ENCODE measurements around the gene RBBP5. TPM values are rescaled to one million over a fixed set of nuclear protein-coding genes. Genes with fewer than 3 reads are reported as not detected.
A peak's percentile ranks its signal among the peaks of the same experiment; 100 is the strongest.

Gene RBBP5
- total and polyA plus RNA-seq, 2 of the 4 experiments (the other 2 are of a cell fraction), result 7.3 to 37.5 TPM

DNA sequence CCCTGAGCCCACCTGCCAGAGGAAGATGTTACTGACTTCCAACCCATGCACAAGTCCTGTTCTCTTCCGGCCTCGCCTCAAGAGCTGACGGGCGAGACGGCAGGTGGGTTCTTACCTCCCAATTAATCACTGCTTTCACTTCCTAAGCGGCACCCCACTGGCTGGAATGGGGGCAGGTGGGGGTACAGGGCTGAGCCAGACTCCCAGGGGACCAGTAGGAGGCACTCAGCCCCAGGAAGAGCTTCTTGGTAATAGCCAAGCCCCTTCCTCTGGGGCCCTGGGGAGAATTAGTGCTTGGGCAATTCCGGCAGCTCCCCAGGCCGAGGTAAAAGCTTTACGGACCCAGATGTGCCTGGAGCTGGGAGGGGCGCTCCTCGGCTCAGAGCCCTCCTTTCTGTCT is 69.1 kb downstream of the RBBP5 start:
- Histone ChIP-seq H3K9me1 (ENCODE audit: insufficient read depth, low read length) (no peaks in the 10 kb centered on the region), H2AK5ac (ENCODE audit: low read depth, low read length) (no peak overlapping the region), H2BK5ac (ENCODE audit: low read depth, low read length, poor library complexity, severe bottlenecking) (no peak overlapping the region), H2BK15ac (ENCODE audit: low read depth, low read length) (no peak overlapping the region), H2AFZ (replicated peaks; ENCODE audit: low read length, poor library complexity) (no peak overlapping the region), H3K14ac (replicated peaks; ENCODE audit: low read depth, low read length) (no peak overlapping the region), H3K4me3 (ENCODE audit: insufficient read depth, low read depth, low read length) (no peak overlapping the region), H2BK120ac (ENCODE audit: low read depth, low read length) (no peak overlapping the region), H3K27me3 (ENCODE audit: control insufficient read depth, insufficient read depth, low read length) (peaks cover 59% of the 10 kb centered on the region), H3K9me3 (ENCODE audit: control insufficient read depth, insufficient read depth, low read length) (no peaks in the 10 kb centered on the region), H3K18ac (ENCODE audit: low read depth, low read length) (no peak overlapping the region), H3K27ac (ENCODE audit: insufficient read depth, low read length) (no peak overlapping the region), H3K36me3 (ENCODE audit: control insufficient read depth, insufficient read depth, low read length) (no peaks in the 10 kb centered on the region), H3K56ac (ENCODE audit: extremely low read depth, insufficient read depth, low read length) (no peak overlapping the region), H2AK9ac (replicated peaks; ENCODE audit: low read depth, low read length, poor library complexity) (peak overlapping the region; percentile 65), H3K4me1 (ENCODE audit: control insufficient read depth, insufficient read depth, low read length) (no peaks in the 10 kb centered on the region), H2BK20ac (ENCODE audit: low read depth, low read length) (no peak overlapping the region), H4K20me1 (ENCODE audit: insufficient read depth, low read length) (no peaks in the 10 kb centered on the region), H3K9ac (ENCODE audit: low read depth, low read length) (no peak overlapping the region), H3K4me2 (ENCODE audit: low read depth, low read length) (no peak overlapping the region), H4K91ac (ENCODE audit: insufficient read depth, low read depth, low read length) (no peak overlapping the region), H3K79me1 (ENCODE audit: low read depth in 1 of 2, low read length in 2 of 2) (no peaks in the 10 kb centered on the region), H4K5ac (ENCODE audit: low read depth, low read length) (no peak overlapping the region), H3K23ac (ENCODE audit: low read depth, low read length) (no peak overlapping the region), H4K8ac (ENCODE audit: low read depth in 2 of 2, low read length in 2 of 2) (no peak overlapping the region), H3K4ac (ENCODE audit: low read depth, low read length) (no peak overlapping the region)
- ATAC-seq (ENCODE audit: low read depth) (no peak), DNase-seq (no peak)
- intact Hi-C loops (cut with micrococcal nuclease) (no loop called here), in situ Hi-C loops (cut with MboI; ENCODE audit: low sequenced_read_pairs) (no loop called here), dilution Hi-C loops (cut with HindIII; ENCODE audit: low sequenced_read_pairs, unreplicated experiment) (no loop called here)
- 36% methylated on average over 3 of the region's 11 CpGs; no CpG with 5 or more reads in 1 of the 2 experiments for WGBS, 2 experiments (ENCODE audit: extremely low coverage in 2 of 2, insufficient read length in 1 of 2)
- CTCF ChIA-PET, result interaction anchor here (1.6 kb wide), 1 partner anchor 9 kb away, joined by 10 read pairs; no protein-coding TSS in a partner anchor
- no TSS peak for BruUV-seq (replicated peaks)
- TF ChIP-seq POLR2A (IDR thresholded peaks at IDR 0.05; ENCODE audit: low read depth, low read length) (no peak), CEBPB (IDR thresholded peaks at IDR 0.05; ENCODE audit: low read depth, low read length) (no peak), RFX5 (IDR thresholded peaks at IDR 0.05; ENCODE audit: low read depth, low read length) (no peak), MAZ (IDR thresholded peaks at IDR 0.05; ENCODE audit: borderline replicate concordance, low read depth, low read length) (no peak), CHD1 (IDR thresholded peaks at IDR 0.05; ENCODE audit: low read depth, low read length) (no peak), NFE2L2 (IDR thresholded peaks at IDR 0.05; ENCODE audit: low read depth, low read length) (no peak), MXI1 (IDR thresholded peaks at IDR 0.05; ENCODE audit: borderline replicate concordance, low read depth, low read length) (no peak)
- TF ChIP-seq, protein P1, sequence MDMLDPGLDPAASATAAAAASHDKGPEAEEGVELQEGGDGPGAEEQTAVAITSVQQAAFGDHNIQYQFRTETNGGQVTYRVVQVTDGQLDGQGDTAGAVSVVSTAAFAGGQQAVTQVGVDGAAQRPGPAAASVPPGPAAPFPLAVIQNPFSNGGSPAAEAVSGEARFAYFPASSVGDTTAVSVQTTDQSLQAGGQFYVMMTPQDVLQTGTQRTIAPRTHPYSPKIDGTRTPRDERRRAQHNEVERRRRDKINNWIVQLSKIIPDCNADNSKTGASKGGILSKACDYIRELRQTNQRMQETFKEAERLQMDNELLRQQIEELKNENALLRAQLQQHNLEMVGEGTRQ (IDR thresholded peaks at IDR 0.05; ENCODE audit: low read depth, low read length), result no peak
- TF ChIP-seq, protein P2, sequence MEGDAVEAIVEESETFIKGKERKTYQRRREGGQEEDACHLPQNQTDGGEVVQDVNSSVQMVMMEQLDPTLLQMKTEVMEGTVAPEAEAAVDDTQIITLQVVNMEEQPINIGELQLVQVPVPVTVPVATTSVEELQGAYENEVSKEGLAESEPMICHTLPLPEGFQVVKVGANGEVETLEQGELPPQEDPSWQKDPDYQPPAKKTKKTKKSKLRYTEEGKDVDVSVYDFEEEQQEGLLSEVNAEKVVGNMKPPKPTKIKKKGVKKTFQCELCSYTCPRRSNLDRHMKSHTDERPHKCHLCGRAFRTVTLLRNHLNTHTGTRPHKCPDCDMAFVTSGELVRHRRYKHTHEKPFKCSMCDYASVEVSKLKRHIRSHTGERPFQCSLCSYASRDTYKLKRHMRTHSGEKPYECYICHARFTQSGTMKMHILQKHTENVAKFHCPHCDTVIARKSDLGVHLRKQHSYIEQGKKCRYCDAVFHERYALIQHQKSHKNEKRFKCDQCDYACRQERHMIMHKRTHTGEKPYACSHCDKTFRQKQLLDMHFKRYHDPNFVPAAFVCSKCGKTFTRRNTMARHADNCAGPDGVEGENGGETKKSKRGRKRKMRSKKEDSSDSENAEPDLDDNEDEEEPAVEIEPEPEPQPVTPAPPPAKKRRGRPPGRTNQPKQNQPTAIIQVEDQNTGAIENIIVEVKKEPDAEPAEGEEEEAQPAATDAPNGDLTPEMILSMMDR (conservative IDR thresholded peaks at IDR 0.05; ENCODE audit: low read depth, low read length), result no peak
- TF ChIP-seq, protein P3, sequence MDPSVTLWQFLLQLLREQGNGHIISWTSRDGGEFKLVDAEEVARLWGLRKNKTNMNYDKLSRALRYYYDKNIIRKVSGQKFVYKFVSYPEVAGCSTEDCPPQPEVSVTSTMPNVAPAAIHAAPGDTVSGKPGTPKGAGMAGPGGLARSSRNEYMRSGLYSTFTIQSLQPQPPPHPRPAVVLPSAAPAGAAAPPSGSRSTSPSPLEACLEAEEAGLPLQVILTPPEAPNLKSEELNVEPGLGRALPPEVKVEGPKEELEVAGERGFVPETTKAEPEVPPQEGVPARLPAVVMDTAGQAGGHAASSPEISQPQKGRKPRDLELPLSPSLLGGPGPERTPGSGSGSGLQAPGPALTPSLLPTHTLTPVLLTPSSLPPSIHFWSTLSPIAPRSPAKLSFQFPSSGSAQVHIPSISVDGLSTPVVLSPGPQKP (IDR thresholded peaks at IDR 0.05; ENCODE audit: borderline replicate concordance, low read depth, low read length), result no peak
- POLR2A ChIA-PET (ENCODE audit: unreplicated experiment), result no interaction called here

All from IMR-90 (cell line).